BE2C (cell line): ENCODE results near the gene ZNF362.

Source experiments
- DNase-seq: peaks from one replicate; pipeline ENCODE4 v3.0.0-alpha.2; 2020
- H3K27me3 ChIP-seq: fragments of 250-450 bp; sonication (Bioruptor Pico); 2 replicates; pipeline ENCODE4 v1.5.1; 2020; ENCODE audit warnings: mild to moderate bottlenecking
- H3K36me3 ChIP-seq: fragments of 250-450 bp; sonication (Bioruptor Pico); 2 replicates; pipeline ENCODE4 v1.5.1; 2020; ENCODE audit warnings: mild to moderate bottlenecking
- H3K4me1 ChIP-seq: fragments of 250-450 bp; sonication (Bioruptor Pico); 2 replicates; pipeline ENCODE4 v1.5.1; 2020
- H3K4me3 ChIP-seq: 2 replicates; pipeline ENCODE4 v1.5.1; 2011; ENCODE audit warnings: low read depth, low read length
- H3K9me3 ChIP-seq: fragments of 250-450 bp; sonication (Bioruptor Pico); 2 replicates; pipeline ENCODE4 v1.5.1; 2020
- TF ChIP-seq, protein P1 (sequence below): IDR thresholded peaks from 2 replicates; pipeline ENCODE4 v1.5.1; 2012; ENCODE audit warnings: mild to moderate bottlenecking, low read depth, low read length

Gene ZNF362

DNA sequence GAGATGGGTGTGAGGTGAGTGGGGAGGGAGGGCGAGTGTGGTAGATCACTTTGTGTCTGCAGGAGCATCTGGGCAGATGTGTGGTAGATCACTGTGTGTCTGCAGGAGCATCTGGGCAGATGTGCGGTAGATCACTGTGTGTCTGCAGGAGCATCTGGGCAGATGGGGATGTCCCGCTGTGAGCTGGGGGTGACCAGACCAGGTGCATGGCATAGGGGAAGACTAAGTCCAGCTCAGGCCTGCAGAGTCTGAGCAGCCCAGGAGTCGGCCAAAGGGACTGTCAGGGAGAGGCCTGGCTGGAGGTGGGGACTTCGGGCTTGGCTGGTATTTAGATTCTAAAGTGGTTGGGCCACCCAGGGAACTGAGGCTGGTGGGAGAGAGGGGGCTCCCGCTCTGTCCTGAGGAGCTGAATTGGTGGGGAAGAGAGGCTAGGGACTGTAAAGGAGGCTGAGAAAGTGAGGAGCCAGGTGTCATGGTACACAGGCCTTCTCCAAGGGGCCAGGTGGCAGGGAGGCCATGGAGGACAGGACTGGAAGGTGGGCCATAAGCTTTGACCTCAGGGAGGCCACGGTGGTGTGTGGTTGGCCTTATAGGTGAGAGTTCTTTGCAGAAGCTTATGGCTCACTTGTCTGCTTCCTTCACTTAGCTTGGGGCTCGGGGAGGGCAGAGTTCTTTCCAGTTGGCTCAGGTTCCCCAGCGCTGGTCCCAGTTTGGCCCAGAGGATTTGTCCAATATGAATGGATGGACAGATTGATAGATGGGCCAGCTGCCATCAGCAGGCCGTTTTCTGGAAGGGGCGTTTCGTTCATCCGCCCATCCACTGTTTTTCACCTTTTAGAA, 15.6 kb downstream of the ZNF362 start:
- no peaks in the 10 kb centered on the region for H3K4me1 ChIP-seq
- DNase-seq = no peak
- no peaks in the 10 kb centered on the region for H3K9me3 ChIP-seq
- H3K27me3 ChIP-seq = no peaks in the 10 kb centered on the region
- no peaks in the 10 kb centered on the region for H3K36me3 ChIP-seq
- TF ChIP-seq, protein P1, sequence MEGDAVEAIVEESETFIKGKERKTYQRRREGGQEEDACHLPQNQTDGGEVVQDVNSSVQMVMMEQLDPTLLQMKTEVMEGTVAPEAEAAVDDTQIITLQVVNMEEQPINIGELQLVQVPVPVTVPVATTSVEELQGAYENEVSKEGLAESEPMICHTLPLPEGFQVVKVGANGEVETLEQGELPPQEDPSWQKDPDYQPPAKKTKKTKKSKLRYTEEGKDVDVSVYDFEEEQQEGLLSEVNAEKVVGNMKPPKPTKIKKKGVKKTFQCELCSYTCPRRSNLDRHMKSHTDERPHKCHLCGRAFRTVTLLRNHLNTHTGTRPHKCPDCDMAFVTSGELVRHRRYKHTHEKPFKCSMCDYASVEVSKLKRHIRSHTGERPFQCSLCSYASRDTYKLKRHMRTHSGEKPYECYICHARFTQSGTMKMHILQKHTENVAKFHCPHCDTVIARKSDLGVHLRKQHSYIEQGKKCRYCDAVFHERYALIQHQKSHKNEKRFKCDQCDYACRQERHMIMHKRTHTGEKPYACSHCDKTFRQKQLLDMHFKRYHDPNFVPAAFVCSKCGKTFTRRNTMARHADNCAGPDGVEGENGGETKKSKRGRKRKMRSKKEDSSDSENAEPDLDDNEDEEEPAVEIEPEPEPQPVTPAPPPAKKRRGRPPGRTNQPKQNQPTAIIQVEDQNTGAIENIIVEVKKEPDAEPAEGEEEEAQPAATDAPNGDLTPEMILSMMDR = no peak
- H3K4me3 ChIP-seq = no peak overlapping the region

DNA sequence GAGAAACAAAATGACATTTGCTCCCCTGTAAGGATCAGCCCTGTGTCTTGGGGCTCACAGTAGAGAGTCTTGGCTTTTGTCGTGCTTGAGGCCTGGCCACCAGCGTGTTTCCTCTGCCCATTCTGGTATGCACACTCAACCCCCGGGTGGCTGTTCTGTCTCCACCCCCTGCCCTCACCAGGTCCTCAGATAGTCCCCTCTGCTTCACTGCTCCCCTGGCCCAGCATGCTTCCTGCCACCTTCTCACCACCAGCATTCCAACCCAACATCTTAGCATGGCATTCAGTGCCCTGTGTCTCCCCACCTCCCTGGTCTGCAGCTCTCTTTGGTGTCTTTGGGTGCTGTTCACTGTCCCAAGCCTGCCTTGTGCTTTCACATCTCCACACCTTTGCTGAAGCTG, 16.2 kb downstream of the ZNF362 start:
- no peaks in the 10 kb centered on the region; the same call in 1 of the 2 replicates for H3K36me3 ChIP-seq

DNA sequence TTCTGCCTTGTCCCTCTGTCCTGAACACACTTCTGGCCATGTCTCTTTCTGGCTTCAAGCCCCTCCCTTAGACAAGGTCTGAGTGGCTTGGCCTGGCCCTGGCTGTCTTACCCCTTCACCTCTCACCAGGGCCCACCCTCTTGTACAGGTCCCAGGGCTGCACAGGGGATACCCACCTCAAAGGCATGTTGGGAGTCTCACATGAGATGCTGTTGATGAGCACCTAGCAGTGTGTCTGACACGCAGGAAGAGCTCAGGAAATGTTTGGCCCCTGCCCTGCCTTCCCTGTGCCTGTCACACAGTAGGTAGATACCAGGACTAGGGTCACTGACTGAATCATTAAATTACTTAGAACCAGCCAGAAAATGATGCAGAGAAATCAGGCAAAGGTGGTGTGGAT, 16.6 kb downstream of the ZNF362 start:
- no peak overlapping the region for H3K4me3 ChIP-seq
- TF ChIP-seq, protein P1 = no peak
- H3K9me3 ChIP-seq = no peaks in the 10 kb centered on the region
- no peaks in the 10 kb centered on the region; the same call in 1 of the 2 replicates for H3K36me3 ChIP-seq
- no peak for DNase-seq
- no peaks in the 10 kb centered on the region for H3K4me1 ChIP-seq
- H3K27me3 ChIP-seq = no peaks in the 10 kb centered on the region

More for the DNA sequence above, 16.2 kb downstream of the ZNF362 start:
- H3K9me3 ChIP-seq = no peaks in the 10 kb centered on the region
- TF ChIP-seq, protein P1 = no peak
- H3K27me3 ChIP-seq = no peaks in the 10 kb centered on the region
- no peak overlapping the region for H3K4me3 ChIP-seq
- no peaks in the 10 kb centered on the region for H3K4me1 ChIP-seq
- no peak for DNase-seq

DNA sequence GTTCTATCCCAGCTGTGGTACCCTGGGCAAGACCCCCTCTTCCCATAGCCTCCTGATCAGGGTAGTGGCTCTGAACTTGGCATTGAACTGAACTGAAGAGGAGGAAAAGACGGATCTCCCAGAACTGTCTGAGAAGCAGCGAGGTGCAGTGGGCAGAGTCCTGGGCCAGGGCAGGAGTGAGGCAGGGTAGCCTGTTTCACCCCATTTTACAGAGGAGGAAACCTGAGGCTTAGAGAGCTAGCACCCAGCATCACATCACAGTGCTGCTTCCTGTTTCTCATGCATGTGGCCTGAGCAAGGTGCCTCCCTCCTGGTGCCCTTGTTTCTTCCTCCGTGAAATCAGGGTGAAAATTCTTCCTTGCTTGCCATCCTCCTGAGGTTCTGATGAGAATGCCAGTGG, 17.1 kb downstream of the ZNF362 start:
- no peak overlapping the region for H3K4me3 ChIP-seq
- no peaks in the 10 kb centered on the region; the same call in 1 of the 2 replicates for H3K36me3 ChIP-seq
- DNase-seq = no peak
- no peaks in the 10 kb centered on the region for H3K9me3 ChIP-seq
- no peaks in the 10 kb centered on the region for H3K27me3 ChIP-seq
- H3K4me1 ChIP-seq = no peaks in the 10 kb centered on the region
- TF ChIP-seq, protein P1 = no peak

DNA sequence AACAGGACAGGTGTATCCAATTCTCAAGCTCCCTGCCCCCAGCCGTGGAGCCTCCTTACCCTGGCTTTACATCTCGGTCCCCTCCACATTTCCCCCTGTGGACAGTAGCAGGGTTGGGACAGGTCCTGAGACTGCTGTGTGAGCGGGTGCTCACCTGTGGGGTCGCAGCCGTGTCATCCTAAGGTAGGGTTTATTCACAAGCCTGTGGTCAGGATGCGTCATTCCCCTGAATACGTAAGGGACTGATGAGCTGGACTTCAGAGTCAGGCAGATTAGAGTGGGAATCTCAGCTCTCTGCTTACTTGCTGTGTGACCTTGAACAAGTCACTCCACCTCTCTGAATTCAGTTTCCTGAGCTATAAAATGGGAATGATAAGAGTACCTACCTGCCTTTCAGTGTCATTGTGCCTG, 17.7 kb downstream of the ZNF362 start:
- Histone ChIP-seq H3K27me3 (no peaks in the 10 kb centered on the region), H3K9me3 (no peaks in the 10 kb centered on the region), H3K4me1 (no peaks in the 10 kb centered on the region), H3K36me3 (no peaks in the 10 kb centered on the region; the same call in 1 of the 2 replicates), H3K4me3 (no peak overlapping the region)
- TF ChIP-seq, protein P1 = no peak
- DNase-seq = no peak

DNA sequence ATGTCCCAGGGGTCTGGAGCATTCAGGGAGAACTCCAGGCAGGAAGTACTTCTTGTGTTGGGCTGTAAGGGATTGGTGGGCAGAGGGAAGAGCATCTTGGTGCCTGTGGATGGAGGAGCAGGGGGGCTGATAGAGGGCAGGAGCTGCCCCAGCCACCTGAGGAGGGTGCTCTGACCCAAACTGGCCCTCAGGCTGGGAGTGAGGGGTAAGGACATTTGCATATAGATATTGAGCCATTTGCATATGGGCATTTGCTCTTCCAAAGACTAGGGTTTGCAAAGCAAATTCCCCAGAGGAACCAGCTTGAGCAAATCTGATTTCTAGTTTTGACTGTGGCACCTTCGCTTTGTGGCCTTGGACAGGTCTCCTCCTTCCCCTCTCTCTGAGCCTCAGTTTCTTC, 18.2 kb downstream of the ZNF362 start:
- no peaks in the 10 kb centered on the region for H3K9me3 ChIP-seq

More for the DNA sequence above, 18.2 kb downstream of the ZNF362 start:
- TF ChIP-seq, protein P1 = no peak
- Histone ChIP-seq H3K4me1 (no peaks in the 10 kb centered on the region), H3K4me3 (no peak overlapping the region), H3K27me3 (no peaks in the 10 kb centered on the region), H3K36me3 (no peaks in the 10 kb centered on the region; the same call in 1 of the 2 replicates)
- no peak for DNase-seq
